Right atrium auricular region (tissue), 2 donors: ENCODE data around the gene SAAL1. TPM values are rescaled to one million over a fixed set of nuclear protein-coding genes. Genes with fewer than 3 reads are reported as not detected.

ENCODE experiments used
- DNase-seq: peaks from one replicate; pipeline ENCODE4 v3.0.0-alpha.2; 2019; ENCODE audit warnings: low spot score
- H3K27ac ChIP-seq, 2 donors: fragments of 200-600 bp; sonication (generic); 1 replicate in 1 of 2; 2 replicates in 1 of 2; pipeline ENCODE4 v1.5.1; 2016 to 2019
- H3K27me3 ChIP-seq, 2 donors: fragments of 200-600 bp; sonication (generic); one replicate each; pipeline versions ENCODE4 v1.5.1 to v1.6.0; 2017 to 2019
- H3K36me3 ChIP-seq: fragments of 200-600 bp; sonication (generic); one replicate; pipeline ENCODE4 v1.5.1; 2016
- H3K4me1 ChIP-seq, 2 donors: fragments of 200-600 bp; sonication (generic); one replicate each; pipeline versions ENCODE4 v1.5.1 to v1.6.0; 2017 to 2019
- H3K4me3 ChIP-seq, 2 donors: fragments of 200-600 bp; sonication (generic); 1 replicate in 1 of 2; 2 replicates in 1 of 2; pipeline ENCODE4 v1.5.1; 2017 to 2019; ENCODE audit warnings: mild to moderate bottlenecking in 1 of 2, moderate library complexity in 1 of 2
- H3K9me3 ChIP-seq, 2 donors: fragments of 200-600 bp; sonication (generic); one replicate each; pipeline ENCODE4 v1.5.1; 2019
- CTCF ChIP-seq, 2 donors: fragments of 200-600 bp; sonication (generic); IDR thresholded peaks; one replicate each; pipeline ENCODE4 v1.5.1; 2019; ENCODE audit warnings: antibody characterized with exemption in 2 of 2
- total RNA-seq, 2 donors: library from RNA; depleted of rRNA; stranded (reverse); fragments of >200 nt; gene quantifications; one replicate each; pipeline ENCODE4 v1.1.0, GENCODE V29; 2016

SAAL1 gene
- total RNA-seq, 2 donors from 2014 or later: 4.5 to 4.6 TPM

- Histone ChIP-seq H3K9me3 (no peaks in the 10 kb centered on the region), H3K27me3 (no peaks in the 10 kb centered on the region), H3K36me3 (no peaks in the 10 kb centered on the region), H3K4me3 (no peak overlapping the region), H3K4me1 (no peaks in the 10 kb centered on the region), H3K27ac (no peak overlapping the region)
- no peak for TF ChIP-seq CTCF (IDR thresholded peaks at IDR 0.05)
- DNase-seq: no peak
Measured at GRCh38 chr11:18065572-18065971, 40.3 kb downstream of the SAAL1 start.

GRCh38 chr11:18064450-18065054, 41.3 kb downstream of the SAAL1 start:
- Histone ChIP-seq H3K36me3 (no peaks in the 10 kb centered on the region), H3K9me3 (no peaks in the 10 kb centered on the region), H3K4me3 (no peak overlapping the region), H3K27me3 (no peaks in the 10 kb centered on the region), H3K27ac (no peak overlapping the region), H3K4me1 (no peaks in the 10 kb centered on the region)
- no peak for TF ChIP-seq CTCF (IDR thresholded peaks at IDR 0.05)
- no peak for DNase-seq

GRCh38 chr11:18063862-18064434, 41.9 kb downstream of the SAAL1 start:
- H3K36me3 ChIP-seq: no peaks in the 10 kb centered on the region

GRCh38 chr11:18063125-18063524, 42.8 kb downstream of the SAAL1 start:
- no peak overlapping the region for H3K4me3 ChIP-seq
- no peaks in the 10 kb centered on the region for H3K27me3 ChIP-seq
- no peaks in the 10 kb centered on the region for H3K9me3 ChIP-seq
- no peak for DNase-seq
- no peak overlapping the region for H3K27ac ChIP-seq
- no peaks in the 10 kb centered on the region for H3K4me1 ChIP-seq
- TF ChIP-seq CTCF (IDR thresholded peaks at IDR 0.05): no peak
- H3K36me3 ChIP-seq: no peaks in the 10 kb centered on the region

More at GRCh38 chr11:18063862-18064434, 41.9 kb downstream of the SAAL1 start:
- DNase-seq: no peak
- Histone ChIP-seq H3K4me1 (no peaks in the 10 kb centered on the region), H3K9me3 (no peaks in the 10 kb centered on the region), H3K27me3 (no peaks in the 10 kb centered on the region), H3K27ac (no peak overlapping the region), H3K4me3 (no peak overlapping the region)
- TF ChIP-seq CTCF (IDR thresholded peaks at IDR 0.05): no peak

- DNase-seq: no peak
- TF ChIP-seq CTCF (IDR thresholded peaks at IDR 0.05): no peak
- no peak overlapping the region for H3K27ac ChIP-seq
- no peaks in the 10 kb centered on the region for H3K36me3 ChIP-seq
- no peaks in the 10 kb centered on the region for H3K4me1 ChIP-seq
- H3K27me3 ChIP-seq: no peaks in the 10 kb centered on the region
- no peak overlapping the region for H3K4me3 ChIP-seq
- H3K9me3 ChIP-seq: no peaks in the 10 kb centered on the region
Measured at GRCh38 chr11:18061351-18061750, 44.5 kb downstream of the SAAL1 start.
